CD4-positive, CD25-positive, alpha-beta regulatory T cell (primary cell): ENCODE measurements around the gene RBCK1. TPM values are rescaled to one million over a fixed set of nuclear protein-coding genes. Genes with fewer than 3 reads are reported as not detected.

Experiments used
- ATAC-seq, 2 donors: fragments of 150-1000 bp; cut with Tn5 transposase; one replicate each; pipeline ENCODE4 v1.10.0; 2021; ENCODE audit warnings: low read depth in 2 of 2, moderate number of reproducible peaks in 2 of 2, moderate library complexity in 1 of 2
- DNase-seq, 3 donors: peaks; one replicate each; pipeline versions ENCODE4 v3.0.0 to v3.0.0-alpha.2; 2012 to 2022; ENCODE audit warnings: mixed read lengths in 1 of 3
- H3K27ac ChIP-seq: one replicate; pipeline ENCODE4 v1.7.0; 2013; ENCODE audit warnings: mild to moderate bottlenecking, low read length; ENCODE audit not compliant: insufficient read depth, poor library complexity, severe bottlenecking
- H3K27me3 ChIP-seq: one replicate; pipeline ENCODE4 v1.7.0; 2013; ENCODE audit warnings: low read length; ENCODE audit not compliant: control insufficient read depth, insufficient read depth
- H3K36me3 ChIP-seq: one replicate; pipeline ENCODE4 v1.7.0; 2013; ENCODE audit warnings: mild to moderate bottlenecking, low read length, moderate library complexity; ENCODE audit not compliant: control insufficient read depth, insufficient read depth
- H3K4me1 ChIP-seq: 2 replicates; pipeline ENCODE4 v1.7.0; 2013; ENCODE audit warnings: mild to moderate bottlenecking, low read length; ENCODE audit not compliant: insufficient read depth, control insufficient read depth, poor library complexity, severe bottlenecking
- H3K4me3 ChIP-seq: one replicate; pipeline ENCODE4 v1.7.0; 2013; ENCODE audit warnings: low read depth, mild to moderate bottlenecking, low read length, moderate library complexity
- H3K9me3 ChIP-seq, 2 experiments: 1 replicate in 1 of 2; 2 replicates in 1 of 2; pipeline ENCODE4 v1.7.0; 2013; ENCODE audit warnings: low read length in 2 of 2, mild to moderate bottlenecking in 1 of 2, moderate library complexity in 1 of 2; ENCODE audit not compliant: control insufficient read depth in 2 of 2
- H3K27ac Mint-ChIP-seq, 3 donors: one replicate each; pipeline ENCODE4 v1.8.0; 2020 to 2022; ENCODE audit warnings: mild to moderate bottlenecking in 3 of 3, mixed read lengths in 3 of 3, moderate library complexity in 2 of 3
- H3K27me3 Mint-ChIP-seq: one replicate; pipeline ENCODE4 v1.8.0; 2022; ENCODE audit warnings: mild to moderate bottlenecking, mixed read lengths
- H3K36me3 Mint-ChIP-seq: one replicate; pipeline ENCODE4 v1.8.0; 2020; ENCODE audit warnings: mixed read lengths
- H3K4me1 Mint-ChIP-seq, 4 donors: one replicate each; pipeline ENCODE4 v1.8.0; 2020 to 2022; ENCODE audit warnings: mixed read lengths in 4 of 4, mild to moderate bottlenecking in 1 of 4
- H3K4me3 Mint-ChIP-seq, 4 donors: one replicate each; pipeline ENCODE4 v1.8.0; 2020 to 2022; ENCODE audit warnings: mild to moderate bottlenecking in 4 of 4, mixed read lengths in 4 of 4, moderate library complexity in 3 of 4
- H3K9me3 Mint-ChIP-seq, 7 donors: one replicate each; pipeline ENCODE4 v1.8.0; 2020 to 2022; ENCODE audit warnings: mixed read lengths in 7 of 7, mild to moderate bottlenecking in 3 of 7, moderate library complexity in 2 of 7
- polyA plus RNA-seq, 4 donors: library from polyadenylated mRNA; unstranded; fragments of 300-500 nt; fragmentation: Illumina TruSeq; gene quantifications; one replicate each; pipeline ENCODE4 v1.2.3, GENCODE V29; 2021
- total RNA-seq: library from RNA; stranded (reverse); gene quantifications from one replicate; pipeline ENCODE4 v1.2.3, GENCODE V29; 2022

Gene RBCK1
- total and polyA plus RNA-seq, 5 donors from 2014 or later: 87.5 to 115 (median 93.5) TPM

DNA sequence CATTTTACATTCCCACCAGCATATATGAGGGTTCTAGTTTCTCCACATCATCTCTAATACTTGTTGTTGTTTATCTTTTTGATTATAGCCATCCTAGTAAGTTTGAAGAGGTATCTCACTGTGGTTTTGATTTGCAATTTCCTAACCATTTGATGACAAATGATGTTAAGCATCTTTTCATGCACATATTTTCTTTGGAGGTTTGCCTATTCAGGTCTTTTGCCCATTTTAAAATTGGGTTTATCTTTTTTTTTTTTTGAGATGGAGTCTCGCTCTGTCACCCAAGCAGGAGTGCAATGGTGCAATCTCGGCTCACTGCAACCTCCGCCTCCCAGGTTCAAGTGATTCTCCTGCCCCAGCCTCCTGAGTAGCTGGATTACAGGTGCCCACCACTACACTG lies 4.0 kb downstream of the RBCK1 start:
- Mint-ChIP-seq H3K27me3 (peaks cover under 1% of the 10 kb centered on the region), H3K9me3 (peaks cover 0 to 2% (median 0%) of the 10 kb centered on the region in 7 donors), H3K4me1 (peaks cover 22 to 71% (median 63%) of the 10 kb centered on the region in 4 donors), H3K4me3 (peak overlapping the region in 1 of 4 donors; percentile 80), H3K36me3 (peaks cover 40% of the 10 kb centered on the region), H3K27ac (no peak overlapping the region)
- H3K36me3 ChIP-seq: peaks cover 28% of the 10 kb centered on the region
- no peaks in the 10 kb centered on the region for H3K27me3 ChIP-seq
- ATAC-seq (no peak), DNase-seq (no peak)
- no peaks in the 10 kb centered on the region for H3K9me3 ChIP-seq
- peaks cover 29% of the 10 kb centered on the region for H3K4me1 ChIP-seq
- H3K27ac ChIP-seq: no peak overlapping the region
- H3K4me3 ChIP-seq: no peak overlapping the region

DNA sequence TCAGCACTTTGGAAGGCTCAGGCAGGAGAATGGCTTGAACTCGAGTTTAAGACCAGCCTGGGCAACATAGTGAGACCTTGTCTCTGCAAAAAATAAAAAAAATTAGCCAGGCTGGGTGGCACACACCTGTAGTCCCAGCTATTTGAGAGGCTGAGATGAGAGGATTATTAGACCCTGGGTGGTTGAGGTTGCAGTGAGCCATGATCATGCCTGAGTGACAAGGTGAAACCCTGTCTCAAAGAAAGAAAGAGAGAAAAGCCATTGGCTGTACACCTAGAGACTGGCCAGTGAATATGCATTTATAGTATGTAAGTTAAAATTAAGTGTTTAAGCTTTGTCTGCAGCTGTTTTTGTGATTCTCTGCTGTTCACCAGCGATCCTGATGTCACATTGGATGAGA lies 6.1 kb downstream of the RBCK1 start:
- ATAC-seq (no peak), DNase-seq (no peak)
- Histone ChIP-seq H3K36me3 (peaks cover 39% of the 10 kb centered on the region), H3K4me3 (no peak overlapping the region), H3K27me3 (no peaks in the 10 kb centered on the region), H3K4me1 (peaks cover 17% of the 10 kb centered on the region), H3K27ac (no peak overlapping the region), H3K9me3 (no peaks in the 10 kb centered on the region)
- Mint-ChIP-seq H3K4me1 (peaks cover 22 to 63% (median 55%) of the 10 kb centered on the region in 4 donors), H3K27ac (peak overlapping the region in 1 of 3 donors; percentile 56), H3K36me3 (peaks cover 44% of the 10 kb centered on the region), H3K9me3 (no peaks in the 10 kb centered on the region), H3K27me3 (no peaks in the 10 kb centered on the region), H3K4me3 (no peak overlapping the region)

DNA sequence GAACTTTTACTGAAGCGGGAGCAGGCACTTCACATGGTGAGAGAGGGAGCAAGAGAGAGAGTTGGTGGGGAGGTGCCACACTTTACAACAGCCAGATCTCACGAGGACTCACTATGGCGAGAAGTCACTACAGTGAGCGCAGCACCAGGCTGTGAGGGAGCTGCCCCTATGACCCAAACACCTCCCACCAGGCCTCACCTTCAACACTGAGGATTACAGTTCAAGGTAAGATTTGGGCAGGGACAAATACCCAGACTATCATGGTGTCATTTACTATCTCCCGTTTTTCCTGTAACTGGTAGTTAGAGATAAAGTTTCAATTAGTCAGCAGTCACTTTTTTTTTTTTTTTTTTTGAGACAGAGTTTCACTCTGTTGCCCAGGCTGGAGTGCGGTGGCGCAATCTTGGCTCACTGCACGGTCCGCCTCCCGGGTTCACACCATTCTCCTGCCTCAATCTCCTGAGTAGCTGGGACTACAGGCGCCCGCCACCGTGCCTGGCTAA lies 7.8 kb downstream of the RBCK1 start:
- H3K9me3 Mint-ChIP-seq: no peaks in the 10 kb centered on the region
- DNase-seq (no peak), ATAC-seq (no peak)
- H3K27me3 Mint-ChIP-seq: no peaks in the 10 kb centered on the region
- Histone ChIP-seq H3K27ac (no peak overlapping the region), H3K4me1 (peaks cover 4% of the 10 kb centered on the region), H3K27me3 (no peaks in the 10 kb centered on the region), H3K9me3 (no peaks in the 10 kb centered on the region), H3K36me3 (peaks cover 43% of the 10 kb centered on the region), H3K4me3 (no peak overlapping the region)
- H3K36me3 Mint-ChIP-seq: peaks cover 37% of the 10 kb centered on the region
- H3K4me3 Mint-ChIP-seq: no peak overlapping the region
- peaks cover 22 to 46% (median 37%) of the 10 kb centered on the region in 4 donors for H3K4me1 Mint-ChIP-seq
- peak overlapping the region in 1 of 3 donors; percentile 50 for H3K27ac Mint-ChIP-seq

DNA sequence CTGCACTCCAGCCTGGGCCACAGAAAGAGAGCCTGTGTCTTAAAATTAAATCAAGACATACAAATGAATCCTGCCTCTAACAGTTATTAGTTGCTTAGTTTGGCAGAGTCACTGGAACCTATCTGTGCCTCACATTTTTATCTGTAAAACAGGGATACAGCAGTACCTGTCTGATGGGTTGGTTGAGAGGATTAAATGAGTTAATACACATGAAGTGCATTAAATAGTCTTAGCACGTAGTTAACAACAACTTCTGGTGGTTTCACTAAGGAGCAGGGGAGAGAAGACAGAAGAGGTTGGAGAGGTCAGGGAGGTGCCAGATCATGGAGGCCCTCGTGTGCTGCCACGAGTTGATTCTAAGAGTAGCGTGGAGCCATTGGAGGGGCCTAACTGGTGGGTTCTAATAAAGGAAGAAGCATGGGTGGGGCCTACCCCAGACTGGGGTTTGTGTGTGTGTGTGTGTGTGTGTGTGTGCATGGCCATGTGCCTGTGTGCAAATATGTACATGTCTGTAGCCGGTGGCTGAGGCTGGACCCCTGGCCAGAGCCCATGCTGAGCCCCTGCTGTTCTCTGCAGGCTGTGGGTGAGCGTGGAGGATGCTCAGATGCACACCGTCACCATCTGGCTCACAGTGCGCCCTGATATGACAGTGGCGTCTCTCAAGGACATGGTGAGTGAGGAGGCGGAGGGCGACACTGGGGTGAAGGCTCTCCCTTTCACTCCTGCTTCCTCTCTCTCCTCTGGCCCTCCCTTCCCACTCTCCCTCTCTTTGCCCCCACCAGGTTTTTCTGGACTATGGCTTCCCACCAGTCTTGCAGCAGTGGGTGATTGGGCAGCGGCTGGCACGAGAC lies 9.1 kb downstream of the RBCK1 start:
- Mint-ChIP-seq H3K27me3 (no peaks in the 10 kb centered on the region), H3K9me3 (no peaks in the 10 kb centered on the region), H3K27ac (peak overlapping the region in 2 of 3 donors; percentile 49 to 53), H3K36me3 (peaks cover 35% of the 10 kb centered on the region), H3K4me1 (peaks cover 21 to 35% (median 27%) of the 10 kb centered on the region in 4 donors), H3K4me3 (no peak overlapping the region)
- Histone ChIP-seq H3K27ac (no peak overlapping the region), H3K36me3 (peaks cover 42% of the 10 kb centered on the region), H3K27me3 (no peaks in the 10 kb centered on the region), H3K9me3 (no peaks in the 10 kb centered on the region), H3K4me3 (no peak overlapping the region), H3K4me1 (peaks cover 4% of the 10 kb centered on the region)
- ATAC-seq: no peak
- DNase-seq: no peak

DNA sequence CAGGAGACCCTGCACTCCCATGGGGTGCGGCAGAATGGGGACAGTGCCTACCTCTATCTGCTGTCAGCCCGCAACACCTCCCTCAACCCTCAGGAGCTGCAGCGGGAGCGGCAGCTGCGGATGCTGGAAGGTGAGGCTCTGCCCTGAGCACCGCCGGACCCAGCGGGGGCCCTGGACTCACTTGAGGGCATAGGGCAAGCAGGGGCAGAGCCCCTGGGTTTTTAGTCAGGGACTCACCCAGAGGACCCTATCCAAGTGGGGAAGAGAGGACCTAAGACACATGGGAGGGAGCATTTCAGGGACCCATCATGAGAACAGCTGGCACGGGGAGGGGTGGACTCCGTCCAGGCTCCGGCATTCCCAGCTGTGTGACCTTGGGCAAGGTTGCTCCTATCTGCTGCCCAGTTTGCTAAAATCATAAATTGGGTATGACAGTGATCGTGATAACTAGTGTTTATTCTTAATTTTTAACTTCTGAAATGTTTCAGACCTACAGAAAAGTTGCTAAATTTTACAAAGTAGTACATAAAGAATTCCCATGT lies 9.8 kb downstream of the RBCK1 start:
- DNase-seq (no peak), ATAC-seq (no peak)
- Mint-ChIP-seq H3K4me3 (no peak overlapping the region), H3K9me3 (no peaks in the 10 kb centered on the region), H3K27ac (no peak overlapping the region), H3K4me1 (peaks cover 15 to 31% (median 24%) of the 10 kb centered on the region in 4 donors), H3K36me3 (peaks cover 33% of the 10 kb centered on the region), H3K27me3 (no peaks in the 10 kb centered on the region)
- Histone ChIP-seq H3K27ac (no peak overlapping the region), H3K27me3 (no peaks in the 10 kb centered on the region), H3K4me1 (peaks cover 4% of the 10 kb centered on the region), H3K36me3 (peaks cover 48% of the 10 kb centered on the region), H3K9me3 (no peaks in the 10 kb centered on the region), H3K4me3 (no peak overlapping the region)

DNA sequence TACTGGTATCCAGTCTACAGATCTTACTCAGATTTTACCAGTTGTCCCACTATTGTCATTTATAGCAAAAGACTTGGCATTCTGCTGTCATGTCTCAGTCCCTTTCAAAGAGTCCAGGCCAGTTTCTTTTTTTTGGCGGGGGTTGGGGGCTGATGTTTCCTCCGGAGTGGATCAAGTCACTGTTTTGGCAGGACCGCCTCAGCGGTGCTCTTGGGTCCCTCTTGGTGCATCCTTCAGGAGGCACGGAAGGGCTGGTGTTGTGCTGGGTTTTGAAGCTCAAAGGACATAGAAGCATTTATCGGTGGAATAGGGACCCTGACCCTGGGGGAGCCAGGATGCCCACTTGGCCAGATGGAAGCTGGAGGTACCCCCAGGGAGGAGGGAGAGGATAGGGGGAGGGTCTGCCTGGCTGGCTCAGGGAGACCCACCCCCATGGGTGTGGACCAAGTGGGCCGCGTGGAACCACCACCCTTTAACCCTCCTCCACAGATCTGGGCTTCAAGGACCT lies 10.8 kb downstream of the RBCK1 start:
- H3K27ac Mint-ChIP-seq: peak overlapping the region in 1 of 3 donors; percentile 31
- Histone ChIP-seq H3K27ac (no peak overlapping the region), H3K9me3 (no peaks in the 10 kb centered on the region), H3K4me1 (no peaks in the 10 kb centered on the region), H3K4me3 (no peak overlapping the region), H3K27me3 (no peaks in the 10 kb centered on the region), H3K36me3 (peaks cover 49% of the 10 kb centered on the region)
- DNase-seq (no peak), ATAC-seq (no peak)
- H3K4me3 Mint-ChIP-seq: no peak overlapping the region
- no peaks in the 10 kb centered on the region for H3K27me3 Mint-ChIP-seq
- peaks cover 31% of the 10 kb centered on the region for H3K36me3 Mint-ChIP-seq
- peaks cover 6 to 20% (median 14%) of the 10 kb centered on the region in 4 donors for H3K4me1 Mint-ChIP-seq
- H3K9me3 Mint-ChIP-seq: no peaks in the 10 kb centered on the region

DNA sequence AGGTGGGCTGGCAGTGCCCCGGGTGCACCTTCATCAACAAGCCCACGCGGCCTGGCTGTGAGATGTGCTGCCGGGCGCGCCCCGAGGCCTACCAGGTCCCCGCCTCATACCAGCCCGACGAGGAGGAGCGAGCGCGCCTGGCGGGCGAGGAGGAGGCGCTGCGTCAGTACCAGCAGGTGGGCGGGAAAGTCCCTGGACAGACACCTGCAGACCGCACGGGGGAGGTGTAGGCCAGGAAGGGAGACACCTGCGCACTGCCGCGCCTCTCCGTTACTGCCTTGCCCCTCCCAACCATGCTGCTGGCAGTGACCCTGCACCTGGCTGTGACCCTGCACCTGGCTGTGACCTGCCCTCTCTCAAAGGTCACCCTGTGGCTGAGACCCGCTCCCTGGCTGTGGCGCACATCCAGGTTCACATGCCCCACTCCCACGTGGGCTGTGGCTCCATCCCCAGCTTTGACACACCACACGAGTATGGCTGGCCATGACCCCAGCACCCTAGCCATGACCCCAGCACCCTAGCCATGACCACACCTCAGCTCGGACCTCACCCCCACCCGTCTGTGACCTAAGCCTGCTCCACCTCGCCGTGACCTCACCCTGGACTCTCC lies 11.6 kb downstream of the RBCK1 start:
- Mint-ChIP-seq H3K9me3 (no peaks in the 10 kb centered on the region), H3K27ac (peak overlapping the region in 1 of 3 donors; percentile 69), H3K4me3 (no peak overlapping the region), H3K4me1 (peaks cover 6 to 15% (median 11%) of the 10 kb centered on the region in 4 donors), H3K27me3 (no peaks in the 10 kb centered on the region), H3K36me3 (peaks cover 39% of the 10 kb centered on the region)
- no peaks in the 10 kb centered on the region for H3K27me3 ChIP-seq
- no peaks in the 10 kb centered on the region for H3K9me3 ChIP-seq
- H3K27ac ChIP-seq: no peak overlapping the region
- no peaks in the 10 kb centered on the region for H3K4me1 ChIP-seq
- ATAC-seq: no peak
- H3K36me3 ChIP-seq: peaks cover 51% of the 10 kb centered on the region
- no peak for DNase-seq
- no peak overlapping the region for H3K4me3 ChIP-seq
